HUDEP-2 (cell line): ENCODE measurements around the gene DSCAM.
"Not testable (repeated sequence)": the region's sequence is repeated elsewhere in the genome, so short reads cannot be mapped to it uniquely, and the experiment has no call there.

ENCODE experiments used
- DNase-seq, 76 experiments: peaks; one replicate each; lab custom pipeline; 2025; ENCODE audit not compliant: unreplicated experiment in 76 of 76; lab: John Stamatoyannopoulos, UW

DSCAM gene

DNA sequence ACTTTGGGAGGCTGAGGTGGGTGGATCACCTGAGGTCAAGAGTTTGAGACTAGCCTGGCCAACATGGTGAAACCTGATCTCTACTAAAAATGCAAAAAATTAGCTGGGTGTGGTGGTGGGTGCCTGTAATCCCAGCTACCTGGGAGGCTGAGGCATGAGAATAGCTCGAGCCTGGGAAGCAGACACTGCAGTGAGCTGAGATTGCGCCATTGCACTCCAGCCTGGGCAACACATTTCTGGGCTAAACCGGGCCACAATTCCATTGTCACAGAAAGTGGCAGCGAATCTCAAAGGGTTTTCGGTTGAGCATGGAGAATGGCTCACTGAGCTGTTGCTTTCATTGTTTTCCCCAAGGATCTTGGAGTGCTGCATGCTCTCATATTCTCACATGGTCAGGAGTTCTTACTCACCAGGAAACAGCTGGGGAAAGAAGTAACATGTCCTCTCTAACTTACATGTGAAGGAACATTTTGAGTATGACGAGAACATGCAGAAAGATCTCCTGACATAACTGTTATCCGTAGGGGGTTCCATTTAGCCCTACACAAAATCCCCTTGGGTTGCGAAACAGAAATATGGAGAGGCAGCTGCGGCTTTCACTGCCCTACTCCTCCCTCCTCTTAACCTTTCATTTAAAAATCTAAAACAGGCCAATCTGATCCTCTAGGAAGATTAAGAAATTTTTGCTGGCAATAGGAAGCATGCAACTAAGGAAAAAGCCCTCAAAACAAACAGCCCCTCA lies 638.6 kb downstream of the DSCAM start:
- no peak for DNase-seq

DNA sequence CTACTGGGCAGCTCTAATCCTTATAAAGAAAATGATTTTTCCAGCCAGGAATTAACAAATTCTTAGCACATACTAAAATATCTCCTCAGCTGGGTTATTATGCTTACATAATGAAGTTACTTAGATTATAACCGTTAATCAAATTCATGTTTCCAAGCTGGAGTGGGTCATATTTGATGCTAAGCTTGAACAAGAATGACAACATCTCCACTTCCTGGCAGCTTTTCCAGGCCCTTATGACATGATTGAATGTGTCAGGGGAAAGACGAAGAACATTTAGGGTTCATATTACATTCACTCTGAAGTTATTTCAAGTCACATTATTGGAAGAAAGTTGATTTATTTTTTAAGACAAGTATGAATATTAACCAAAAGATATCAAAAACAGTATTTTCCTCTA lies 646.0 kb downstream of the DSCAM start:
- DNase-seq, result no peak

DNA sequence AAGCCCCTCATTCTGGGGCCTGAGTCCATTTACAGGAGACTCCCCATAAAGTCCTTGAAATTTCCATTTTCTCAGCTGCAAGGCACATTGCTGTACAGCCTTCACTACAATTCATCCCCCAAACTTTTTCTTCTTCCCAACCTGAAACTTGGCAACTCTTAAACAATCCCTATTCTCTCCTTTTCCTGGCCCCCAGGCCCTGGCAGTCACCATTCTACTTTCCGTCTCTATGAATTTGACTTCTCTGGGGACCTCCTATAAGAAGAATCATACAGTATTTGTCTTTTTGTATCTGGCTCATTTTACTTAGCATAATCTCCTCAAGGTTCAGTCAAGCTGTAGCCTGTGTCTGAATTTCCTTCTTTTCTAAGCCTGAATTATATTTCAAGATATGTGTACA lies 646.8 kb downstream of the DSCAM start:
- no peak for DNase-seq

DNA sequence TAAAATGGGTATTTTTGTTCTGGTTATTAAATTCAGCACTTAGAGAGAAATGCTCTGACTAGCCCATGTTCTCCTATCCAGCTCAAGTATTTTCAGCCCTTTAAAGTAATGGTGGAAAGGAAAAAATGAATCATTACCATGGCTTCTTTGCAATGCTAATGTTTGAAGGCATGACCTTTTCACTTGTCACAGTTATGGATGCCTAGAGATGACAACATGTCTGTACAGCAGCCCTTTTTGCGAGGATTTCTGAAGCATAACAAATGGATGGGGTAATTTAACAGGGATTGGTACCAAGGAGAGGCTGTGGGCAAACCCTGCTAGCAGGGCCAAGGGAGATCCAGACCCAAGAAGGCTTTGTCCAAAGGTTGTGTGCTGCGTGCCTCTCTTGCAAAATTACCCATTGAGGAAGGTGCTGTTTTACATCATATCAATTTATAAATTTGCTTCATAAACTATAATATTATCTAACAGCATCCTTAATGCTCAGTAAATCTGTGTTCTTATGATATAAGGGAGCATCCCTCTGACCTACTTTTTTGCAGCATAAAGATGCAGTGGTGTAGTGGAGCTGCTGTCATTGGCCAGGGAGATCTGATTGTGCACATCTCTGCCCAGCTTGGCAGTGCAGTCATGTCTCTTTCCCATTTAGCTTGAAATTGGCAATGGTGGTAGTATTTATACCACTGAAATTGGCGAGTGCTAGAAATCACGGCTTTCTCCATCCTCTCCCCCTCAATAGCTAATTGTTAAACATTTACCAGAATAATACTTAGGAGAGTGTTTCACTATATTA lies 652.6 kb downstream of the DSCAM start:
- no peak for DNase-seq

DNA sequence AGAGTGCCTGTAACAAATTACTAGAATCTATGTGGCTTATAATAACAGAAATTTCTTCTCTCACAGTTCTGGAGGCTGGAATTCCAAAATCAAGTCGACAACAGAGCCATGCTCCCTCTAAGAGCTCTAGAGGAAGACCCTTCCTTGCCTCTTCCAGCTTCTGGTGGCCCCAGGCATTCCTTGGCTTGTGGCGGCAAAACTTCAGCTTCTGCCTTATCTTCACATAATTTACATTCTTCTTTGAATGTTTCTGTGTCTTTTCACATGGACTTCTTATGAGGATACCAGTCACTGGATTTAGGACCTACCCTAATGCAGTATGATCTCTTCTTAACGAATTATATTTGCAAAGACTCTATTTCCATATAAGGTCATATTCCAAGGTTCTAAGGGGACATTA lies 655.3 kb downstream of the DSCAM start:
- DNase-seq, result no peak

DNA sequence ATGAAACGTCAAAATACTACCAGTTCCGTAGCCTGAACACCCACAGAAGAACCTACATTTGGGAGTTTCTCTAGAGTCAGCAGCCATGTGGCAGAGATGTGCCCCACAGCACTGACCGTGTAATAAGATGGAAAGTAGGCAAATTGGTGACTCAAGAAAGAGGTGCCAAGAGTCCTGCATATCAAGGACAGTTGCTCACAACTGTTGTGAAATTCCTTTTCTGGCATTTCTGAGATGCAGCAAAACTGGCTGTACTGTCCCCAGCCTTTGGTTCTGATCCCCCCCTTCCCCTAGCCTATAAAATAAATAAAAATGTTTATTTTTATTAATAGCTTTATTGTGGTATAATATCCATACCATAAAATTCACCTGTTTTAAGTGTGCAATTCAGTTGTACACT lies 655.8 kb downstream of the DSCAM start:
- DNase-seq, result no peak

DNA sequence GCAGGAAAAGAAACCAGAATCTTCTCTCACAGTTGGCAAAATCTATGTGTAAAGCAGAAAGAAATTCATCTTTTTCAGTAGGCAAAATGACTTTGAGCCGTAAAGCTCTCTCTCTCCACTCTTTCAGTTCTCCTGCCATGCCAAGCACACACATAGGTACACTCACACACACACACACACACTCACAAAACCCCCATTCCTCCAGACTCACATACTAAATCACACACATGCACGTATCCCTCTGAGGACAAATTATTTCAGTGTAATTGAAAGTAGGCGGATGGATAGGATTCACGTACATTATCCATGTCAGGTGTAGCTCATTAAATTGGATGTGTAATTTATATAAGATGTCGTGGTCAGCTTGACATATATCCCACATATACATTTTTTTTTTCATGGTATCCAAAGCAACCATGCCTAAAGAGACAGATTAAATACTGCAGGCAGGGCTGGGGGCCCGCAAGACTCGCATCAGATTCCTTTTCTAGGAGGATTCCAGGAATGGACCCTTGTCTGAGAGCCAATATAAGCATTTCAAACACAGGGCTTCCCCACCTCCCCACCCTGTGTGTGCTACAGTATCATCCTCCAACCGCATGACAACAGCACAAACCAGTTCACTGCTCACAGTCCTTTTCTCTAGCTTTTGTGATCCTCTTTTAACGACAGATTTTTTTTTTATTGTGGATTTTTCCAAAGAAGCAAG lies 658.9 kb downstream of the DSCAM start:
- DNase-seq, result no peak

DNA sequence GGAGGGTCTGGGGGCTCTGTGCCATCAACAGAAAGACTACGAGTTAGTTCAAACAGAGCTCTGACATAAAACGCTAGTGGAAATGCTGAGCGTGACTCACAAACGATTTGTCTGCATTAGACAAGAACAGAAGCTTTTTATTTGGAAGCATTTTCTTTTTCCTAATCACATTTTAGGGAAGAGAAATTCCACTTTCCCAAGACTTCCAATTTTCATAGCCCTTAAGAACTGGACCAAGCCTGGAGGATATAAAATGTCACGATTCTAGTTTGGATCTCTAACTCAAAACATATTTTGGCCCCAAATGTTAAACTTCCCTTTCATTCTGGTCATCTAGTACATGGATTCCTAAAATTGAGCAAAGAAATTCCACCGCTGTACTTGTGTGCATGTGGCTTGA lies 659.7 kb downstream of the DSCAM start:
- no peak for DNase-seq

DNA sequence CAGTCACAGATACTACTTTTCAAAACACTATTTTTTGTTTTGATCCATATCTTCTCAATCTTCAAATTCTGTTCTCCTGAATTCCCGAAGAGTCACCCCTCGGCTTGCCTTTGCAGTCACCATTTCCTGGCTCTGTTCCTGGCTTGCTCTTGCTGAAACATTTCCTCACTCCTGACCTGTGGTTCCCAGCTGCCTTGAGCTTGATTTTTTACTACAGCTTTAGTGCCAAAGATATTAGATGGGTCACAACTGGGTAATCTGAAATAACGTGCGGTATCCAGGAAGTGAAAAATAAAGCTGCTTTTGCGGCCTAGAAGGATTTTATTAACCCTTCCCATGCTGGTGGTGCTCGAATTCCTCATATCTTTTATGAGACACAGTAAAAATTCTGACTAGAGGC lies 660.9 kb downstream of the DSCAM start:
- DNase-seq, result no peak

DNA sequence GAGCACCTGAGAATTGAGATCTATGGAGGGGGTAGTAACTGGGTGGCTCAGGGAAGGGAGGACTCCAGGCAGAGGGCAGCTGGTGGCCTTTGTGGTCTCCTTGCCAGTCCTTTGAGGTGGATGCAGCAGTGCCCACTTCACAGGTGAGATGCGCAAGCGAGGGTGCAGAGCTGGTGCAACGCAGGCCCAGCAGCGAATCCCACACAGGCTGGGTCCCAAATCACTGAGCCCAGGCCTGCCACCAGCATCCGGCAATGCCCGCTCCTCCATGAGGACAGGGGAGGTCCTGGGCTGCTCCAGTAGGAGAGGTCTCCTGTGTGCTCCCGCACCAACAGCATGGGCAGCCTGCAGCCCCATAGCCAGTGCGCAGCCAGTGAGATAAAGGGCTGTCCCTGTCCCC lies 661.8 kb downstream of the DSCAM start:
- DNase-seq, result no peak

DNA sequence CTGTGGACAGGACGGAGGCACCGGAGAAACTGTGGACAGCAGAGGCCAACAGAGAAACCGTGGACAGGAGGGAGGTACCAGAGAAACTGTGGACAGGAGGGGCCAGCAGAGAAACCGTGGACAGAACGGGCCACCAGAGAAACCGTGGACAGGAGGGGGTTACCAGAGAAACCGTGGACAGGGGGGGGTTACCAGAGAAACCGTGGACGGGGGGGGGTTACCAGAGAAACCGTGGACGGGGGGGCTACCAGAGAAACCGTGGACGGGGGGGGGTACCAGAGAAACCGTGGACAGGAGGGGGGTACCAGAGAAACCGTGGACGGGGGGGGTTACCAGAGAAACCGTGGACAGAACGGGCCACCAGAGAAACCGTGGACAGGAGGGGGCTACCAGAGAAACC lies 664.5 kb downstream of the DSCAM start:
- not testable (repeated sequence) for DNase-seq

DNA sequence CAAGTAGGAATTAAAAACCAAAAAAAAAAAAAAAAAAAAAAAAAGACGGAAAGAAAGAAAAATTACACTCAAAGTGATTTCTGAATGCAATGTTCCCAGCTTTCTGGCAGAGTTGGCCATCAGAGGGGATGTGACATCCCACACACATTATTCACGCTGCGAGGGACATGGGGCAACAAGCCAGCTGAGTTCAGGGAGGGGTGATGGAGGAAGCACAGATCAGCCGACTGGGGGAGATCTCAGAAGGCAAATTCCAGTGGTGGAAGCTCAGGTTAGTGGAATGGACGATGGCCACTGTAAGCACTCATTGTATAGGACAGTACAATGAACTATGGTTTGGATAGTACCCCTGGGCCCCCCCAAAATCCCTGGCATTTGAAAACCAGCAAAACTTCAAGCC lies 667.8 kb downstream of the DSCAM start:
- no peak for DNase-seq

DNA sequence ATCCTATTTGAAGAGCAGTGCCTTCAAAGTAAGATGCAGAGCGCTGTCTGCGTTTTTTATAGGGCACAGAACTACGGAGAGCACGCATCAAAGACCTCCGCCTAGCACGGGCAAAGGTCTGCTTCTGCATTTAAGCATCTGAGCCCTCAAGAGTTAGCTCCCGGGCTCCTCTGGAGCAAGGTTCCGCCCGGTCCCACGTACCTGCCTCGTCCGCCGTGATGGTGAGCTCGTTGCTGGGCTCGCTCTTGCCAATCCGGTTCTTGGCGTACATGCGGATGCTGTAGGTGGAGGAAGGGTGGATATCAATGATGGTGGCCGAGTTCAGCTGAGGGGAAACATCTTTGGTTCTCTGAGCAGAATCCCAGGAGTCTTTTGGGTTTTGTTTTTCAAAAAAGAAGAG lies 668.2 kb downstream of the DSCAM start:
- DNase-seq, result no peak

DNA sequence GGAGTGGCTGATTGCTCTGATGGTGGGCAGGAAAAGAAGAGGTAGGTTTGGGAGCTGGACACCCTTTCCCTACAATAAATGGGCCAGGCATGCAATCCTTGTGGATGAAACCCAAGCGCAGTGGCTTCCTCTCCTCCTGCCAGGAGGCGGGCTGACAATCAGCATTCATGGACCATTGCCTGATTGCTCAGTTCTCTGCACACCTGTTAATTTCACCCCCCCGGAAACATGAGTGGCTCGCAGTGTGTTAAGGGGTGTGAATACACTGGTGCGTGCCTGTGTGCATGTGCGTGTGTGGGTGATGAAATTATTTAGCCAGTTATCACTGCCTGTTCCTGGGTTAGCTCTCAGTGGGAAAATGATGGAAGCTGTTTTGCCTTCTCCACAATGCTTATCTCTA lies 669.0 kb downstream of the DSCAM start:
- DNase-seq, result no peak

DNA sequence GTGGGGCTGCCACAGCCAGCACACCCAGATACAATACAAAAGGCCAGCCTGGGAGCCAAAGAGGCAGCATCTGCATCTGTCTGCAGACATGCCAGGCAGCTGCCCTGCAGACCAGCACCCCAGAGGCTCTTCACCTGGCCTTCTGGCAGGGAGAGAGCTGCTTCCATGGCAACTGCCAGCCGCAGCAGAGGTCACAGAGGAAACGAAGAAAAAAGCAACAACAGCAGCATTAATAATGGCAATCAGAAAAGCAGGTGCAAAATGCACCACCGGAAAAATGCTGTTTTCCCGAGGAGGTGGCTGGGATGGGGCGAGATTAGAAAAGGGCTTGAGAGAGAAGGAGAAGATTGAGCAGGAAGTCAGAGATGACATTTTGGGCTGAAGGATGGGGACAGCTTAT lies 670.2 kb downstream of the DSCAM start:
- no peak for DNase-seq

DNA sequence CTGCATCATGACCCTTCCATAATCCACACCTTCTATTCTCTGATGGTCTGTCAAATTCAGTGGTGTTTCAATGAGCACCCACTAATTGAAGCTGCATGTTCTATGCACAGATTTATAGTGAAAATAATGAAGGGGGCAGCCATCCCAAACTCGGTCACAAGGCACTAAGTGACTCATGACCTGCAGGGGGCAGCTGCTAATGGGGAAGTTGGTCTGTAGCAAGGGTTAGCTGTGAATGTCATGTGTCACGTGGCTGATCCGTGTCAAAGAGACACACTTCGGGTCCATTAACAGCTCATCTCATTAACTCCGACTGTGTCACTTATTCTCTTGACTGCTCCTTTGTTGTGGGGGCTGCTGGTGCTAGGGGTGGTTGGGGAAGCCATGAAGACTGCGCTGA lies 673.1 kb downstream of the DSCAM start:
- DNase-seq, result no peak

DNA sequence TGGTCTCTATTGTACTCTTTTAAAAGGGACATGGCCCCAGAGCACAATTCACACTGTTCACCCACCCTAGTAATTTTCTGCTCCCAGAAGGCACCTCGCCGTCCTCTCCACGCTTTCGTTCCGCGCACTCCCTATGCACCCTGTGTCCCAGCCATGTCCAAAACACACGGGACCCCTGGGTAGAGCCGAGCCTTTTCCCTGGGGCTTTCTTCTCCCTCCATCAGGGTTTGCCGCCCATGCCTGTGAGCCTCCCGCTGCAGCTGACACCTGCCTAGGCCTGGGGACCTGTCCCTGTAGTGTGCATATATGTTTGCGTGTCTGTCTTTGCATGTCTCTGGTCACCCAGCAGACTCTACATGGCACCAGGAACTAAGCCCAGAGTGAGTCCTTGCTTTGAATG lies 677.0 kb downstream of the DSCAM start:
- DNase-seq, result no peak

DNA sequence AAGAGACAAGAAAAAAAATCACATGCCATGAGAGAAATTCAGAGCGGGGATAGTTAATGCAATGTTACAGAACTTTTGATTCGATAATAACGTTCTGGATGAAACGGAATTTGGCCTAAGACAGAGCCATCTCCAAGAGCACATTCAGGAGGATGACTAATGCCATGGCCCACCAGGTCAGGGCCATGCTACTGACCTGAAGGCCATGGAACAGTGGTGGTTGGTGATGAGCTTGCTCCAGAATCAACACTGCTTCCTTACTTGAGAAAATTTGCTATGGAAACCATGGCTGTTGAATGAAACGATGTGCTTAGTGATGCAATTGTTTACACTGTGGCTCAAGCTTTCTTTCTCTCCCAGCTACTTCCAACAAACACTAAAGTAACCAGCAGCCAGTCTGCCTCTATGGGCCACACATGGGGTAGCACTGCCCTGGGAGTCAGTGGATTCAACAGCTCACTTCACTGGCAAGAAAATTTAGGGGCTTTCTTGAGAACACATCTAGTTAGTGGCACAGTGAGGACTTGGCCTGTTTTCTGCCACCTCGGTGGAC lies 680.6 kb downstream of the DSCAM start:
- no peak for DNase-seq

DNA sequence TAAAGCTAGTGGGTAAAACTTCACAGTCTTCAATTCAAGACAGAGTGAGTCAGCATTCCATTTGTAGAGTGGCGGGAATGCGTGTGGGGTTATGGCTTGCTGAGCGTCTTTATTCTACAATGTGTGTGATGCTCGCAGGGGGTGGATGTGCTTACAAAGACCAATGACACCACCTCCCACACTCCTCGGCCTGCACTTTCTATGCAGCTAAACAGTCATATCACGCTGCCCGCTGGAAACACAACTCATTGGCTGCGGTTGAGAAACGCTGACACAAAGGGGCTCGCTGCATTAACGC lies 681.2 kb downstream of the DSCAM start:
- no peak for DNase-seq

DNA sequence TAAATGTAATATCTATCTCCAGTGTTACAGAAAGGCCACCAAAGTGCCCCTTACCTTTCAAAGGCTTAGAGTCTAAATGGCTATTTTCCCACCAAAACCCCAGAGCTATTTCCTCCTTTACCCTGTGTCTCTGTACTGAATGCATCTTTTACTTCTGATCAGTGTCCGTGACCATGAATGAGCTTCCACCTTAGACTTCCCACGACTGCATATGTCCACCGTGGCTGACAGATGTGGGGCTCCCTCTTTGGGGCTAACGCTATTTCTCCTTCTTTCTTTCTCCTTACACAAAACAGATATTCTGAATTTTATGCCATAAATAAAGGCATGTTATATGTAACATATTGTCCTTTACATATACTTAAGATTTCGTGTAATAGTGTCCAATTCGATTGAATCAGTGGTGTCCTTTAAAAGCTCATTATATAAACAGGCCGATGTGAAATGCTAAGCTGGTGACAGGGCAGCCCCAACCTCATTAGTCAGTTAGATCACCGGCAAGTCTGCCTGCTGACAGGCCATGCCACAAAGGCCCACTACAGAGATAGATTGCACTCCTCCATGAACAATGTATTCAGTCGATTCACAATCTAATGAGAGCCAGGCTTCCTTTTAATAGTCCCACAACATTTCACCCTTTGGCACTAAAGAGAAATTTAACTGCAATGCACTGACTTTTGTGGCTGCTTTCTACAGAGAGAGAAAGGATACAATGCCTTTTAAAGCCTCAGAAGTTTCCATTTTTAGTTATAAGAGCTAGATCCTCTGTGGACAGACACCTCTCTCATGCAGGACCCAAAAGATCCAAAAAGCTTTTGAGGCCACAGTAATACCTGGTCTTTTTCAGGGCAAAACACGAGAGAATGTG lies 681.8 kb downstream of the DSCAM start:
- no peak for DNase-seq

DNA sequence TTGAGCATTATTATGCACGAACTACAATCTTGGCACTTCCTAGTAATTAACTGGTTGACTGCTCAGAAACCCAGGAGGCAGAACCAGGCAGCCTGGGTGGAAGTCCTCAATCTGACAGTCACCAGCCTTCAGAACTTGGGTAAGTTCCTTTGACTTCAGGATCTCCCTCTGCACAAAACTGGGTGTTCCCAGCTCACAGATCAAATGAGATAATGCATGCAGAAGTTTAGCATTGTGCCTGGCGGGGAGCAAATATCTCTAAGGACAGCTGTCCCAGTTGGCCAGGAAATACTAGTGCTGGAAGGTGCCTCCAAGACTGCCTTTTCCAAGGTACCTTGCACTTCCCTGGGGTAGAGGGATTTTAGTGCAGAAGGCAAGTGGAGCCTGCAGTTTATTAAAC lies 684.9 kb downstream of the DSCAM start:
- no peak for DNase-seq
